NB4 (cell line): ENCODE data around the gene SIRT6.

Experiments used
- POLR2A ChIP-seq: IDR thresholded peaks from 2 replicates; pipeline ENCODE4 v1.6.1; 2011; ENCODE audit warnings: mild to moderate bottlenecking; ENCODE audit not compliant: insufficient read length; ENCODE audit errors: extremely low read depth
- TF ChIP-seq, protein P1 (sequence below): IDR thresholded peaks from one replicate; pipeline ENCODE4 v1.5.1; 2012; ENCODE audit warnings: low read depth, low read length
- TF ChIP-seq, protein P2 (sequence below): IDR thresholded peaks from 2 replicates; pipeline ENCODE4 v1.6.1; 2011; ENCODE audit warnings: low read depth, low read length

GRCh38 chr19:4184718-4185352, 2.5 kb upstream of the SIRT6 start:
- TF ChIP-seq, protein P1, sequence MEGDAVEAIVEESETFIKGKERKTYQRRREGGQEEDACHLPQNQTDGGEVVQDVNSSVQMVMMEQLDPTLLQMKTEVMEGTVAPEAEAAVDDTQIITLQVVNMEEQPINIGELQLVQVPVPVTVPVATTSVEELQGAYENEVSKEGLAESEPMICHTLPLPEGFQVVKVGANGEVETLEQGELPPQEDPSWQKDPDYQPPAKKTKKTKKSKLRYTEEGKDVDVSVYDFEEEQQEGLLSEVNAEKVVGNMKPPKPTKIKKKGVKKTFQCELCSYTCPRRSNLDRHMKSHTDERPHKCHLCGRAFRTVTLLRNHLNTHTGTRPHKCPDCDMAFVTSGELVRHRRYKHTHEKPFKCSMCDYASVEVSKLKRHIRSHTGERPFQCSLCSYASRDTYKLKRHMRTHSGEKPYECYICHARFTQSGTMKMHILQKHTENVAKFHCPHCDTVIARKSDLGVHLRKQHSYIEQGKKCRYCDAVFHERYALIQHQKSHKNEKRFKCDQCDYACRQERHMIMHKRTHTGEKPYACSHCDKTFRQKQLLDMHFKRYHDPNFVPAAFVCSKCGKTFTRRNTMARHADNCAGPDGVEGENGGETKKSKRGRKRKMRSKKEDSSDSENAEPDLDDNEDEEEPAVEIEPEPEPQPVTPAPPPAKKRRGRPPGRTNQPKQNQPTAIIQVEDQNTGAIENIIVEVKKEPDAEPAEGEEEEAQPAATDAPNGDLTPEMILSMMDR: no peak
- TF ChIP-seq, protein P2, sequence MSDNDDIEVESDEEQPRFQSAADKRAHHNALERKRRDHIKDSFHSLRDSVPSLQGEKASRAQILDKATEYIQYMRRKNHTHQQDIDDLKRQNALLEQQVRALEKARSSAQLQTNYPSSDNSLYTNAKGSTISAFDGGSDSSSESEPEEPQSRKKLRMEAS: no peak
- TF ChIP-seq POLR2A: no peak
